H1 (cell line): Measurements from ENCODE around the gene FAM216A.

Experiments used
- CBX5 ChIP-seq: fragments of 300-800, 300-1000 bp; sonication (generic); IDR thresholded peaks from 2 replicates; pipeline ENCODE4 v1.7.1; 2016; ENCODE audit warnings: antibody characterized with exemption, low read length, low read depth
- CHD2 ChIP-seq: IDR thresholded peaks from 2 replicates; pipeline ENCODE4 v1.6.1; 2012; ENCODE audit warnings: low read length, improper control_type of control experiment
- CTCF ChIP-seq, 3 experiments: IDR thresholded peaks; 1 replicate in 2 of 3; 2 replicates in 1 of 3; pipeline versions ENCODE4 v1.5.1 to v1.6.1; 2011; ENCODE audit warnings: low read length in 3 of 3, mild to moderate bottlenecking in 3 of 3, inconsistent platforms in 2 of 3, low read depth in 1 of 3, moderate library complexity in 1 of 3; ENCODE audit not compliant: insufficient read depth in 1 of 3; ENCODE audit errors: control extremely low read depth in 1 of 3
- EP300 ChIP-seq, 2 experiments: IDR thresholded peaks; 1 replicate in 1 of 2; 2 replicates in 1 of 2; pipeline ENCODE4 v1.6.1; 2011 to 2012; ENCODE audit warnings: low read depth in 2 of 2, low read length in 2 of 2, mild to moderate bottlenecking in 2 of 2, borderline replicate concordance in 1 of 2, inconsistent platforms in 1 of 2, moderate library complexity in 1 of 2
- EZH2 ChIP-seq: fragments of 200-600 bp; sonication (generic); IDR thresholded peaks from 2 replicates; pipeline ENCODE4 v1.7.1; 2012; ENCODE audit warnings: low read depth, mild to moderate bottlenecking, moderate library complexity, low read length, inconsistent platforms; ENCODE audit not compliant: severe bottlenecking
- JUN ChIP-seq: IDR thresholded peaks from 2 replicates; pipeline ENCODE4 v1.6.1; 2011; ENCODE audit warnings: low read depth, mild to moderate bottlenecking, improper control_type of control experiment, low read length
- NRF1 ChIP-seq: IDR thresholded peaks from 2 replicates; pipeline ENCODE4 v1.6.1; 2011; ENCODE audit warnings: mild to moderate bottlenecking, low read depth, low read length, improper control_type of control experiment
- POLR2A ChIP-seq, 2 experiments: IDR thresholded peaks; 1 replicate in 1 of 2; 2 replicates in 1 of 2; pipeline ENCODE4 v1.6.1; 2011; ENCODE audit warnings: low read depth in 2 of 2, low read length in 2 of 2, mild to moderate bottlenecking in 2 of 2; ENCODE audit errors: control extremely low read depth in 1 of 2
- SP4 ChIP-seq: IDR thresholded peaks from 2 replicates; pipeline ENCODE4 v1.6.1; 2012; ENCODE audit warnings: low read length, inconsistent platforms

GRCh38 chr12:110421159-110421661 is 47.4 kb upstream of the FAM216A start:
- no peak for TF ChIP-seq CTCF (IDR thresholded peaks at IDR 0.05; ENCODE audit: control extremely low read depth in 1 of 3, insufficient read depth in 1 of 3, low read depth in 1 of 3, low read length in 3 of 3)
- TF ChIP-seq POLR2A (IDR thresholded peaks at IDR 0.05; ENCODE audit: control extremely low read depth in 1 of 2, low read depth in 2 of 2, low read length in 2 of 2) = no peak
- TF ChIP-seq EZH2 = no peak
- no peak for TF ChIP-seq JUN
- no peak for TF ChIP-seq CHD2
- TF ChIP-seq EP300 (IDR thresholded peaks at IDR 0.05; ENCODE audit: borderline replicate concordance in 1 of 2, low read depth in 2 of 2, low read length in 2 of 2) = no peak
- no peak for TF ChIP-seq NRF1
- no peak for TF ChIP-seq CBX5
- no peak for TF ChIP-seq SP4
